Activated T-helper 1 cell treated with Interleukin-2 at 50 U/mL for 16 hours (primary cell): Measurements from ENCODE around the gene HSD17B4.
"Not testable (repeated sequence)": the region's sequence is repeated elsewhere in the genome, so short reads cannot be mapped to it uniquely, and the experiment has no call there.

Experiments used
- DNase-seq: peaks from one replicate; pipeline ENCODE4 v3.0.0-alpha.2; 2020; ENCODE audit warnings: low read depth

HSD17B4 gene

DNA sequence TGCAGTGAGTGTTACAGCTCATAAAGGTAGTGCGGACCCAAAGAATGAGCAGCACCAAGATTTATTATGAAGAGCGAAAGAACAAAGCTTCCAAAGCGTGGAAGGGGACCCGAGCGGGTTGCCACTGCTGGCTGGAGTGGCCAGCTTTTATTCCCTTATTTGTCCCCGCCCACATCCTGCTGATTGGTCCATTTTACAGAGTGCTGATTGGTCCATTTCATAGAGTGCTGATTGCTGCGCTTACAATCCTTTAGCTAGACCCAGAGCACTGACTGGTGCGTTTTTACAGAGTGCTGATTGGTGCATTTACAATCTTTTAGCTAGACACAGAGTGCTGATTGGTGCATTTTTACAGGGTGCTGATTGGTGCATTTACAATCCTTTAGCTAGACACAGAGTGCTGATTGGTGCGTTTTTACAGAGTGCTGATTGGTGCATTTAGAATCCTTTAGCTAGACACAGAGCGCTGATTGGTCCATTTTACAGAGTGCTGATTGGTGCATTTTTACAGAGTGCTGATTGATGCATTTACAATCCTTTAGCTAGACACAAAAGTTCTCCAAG lies 19.5 kb upstream of the HSD17B4 start:
- not testable (repeated sequence) for DNase-seq

DNA sequence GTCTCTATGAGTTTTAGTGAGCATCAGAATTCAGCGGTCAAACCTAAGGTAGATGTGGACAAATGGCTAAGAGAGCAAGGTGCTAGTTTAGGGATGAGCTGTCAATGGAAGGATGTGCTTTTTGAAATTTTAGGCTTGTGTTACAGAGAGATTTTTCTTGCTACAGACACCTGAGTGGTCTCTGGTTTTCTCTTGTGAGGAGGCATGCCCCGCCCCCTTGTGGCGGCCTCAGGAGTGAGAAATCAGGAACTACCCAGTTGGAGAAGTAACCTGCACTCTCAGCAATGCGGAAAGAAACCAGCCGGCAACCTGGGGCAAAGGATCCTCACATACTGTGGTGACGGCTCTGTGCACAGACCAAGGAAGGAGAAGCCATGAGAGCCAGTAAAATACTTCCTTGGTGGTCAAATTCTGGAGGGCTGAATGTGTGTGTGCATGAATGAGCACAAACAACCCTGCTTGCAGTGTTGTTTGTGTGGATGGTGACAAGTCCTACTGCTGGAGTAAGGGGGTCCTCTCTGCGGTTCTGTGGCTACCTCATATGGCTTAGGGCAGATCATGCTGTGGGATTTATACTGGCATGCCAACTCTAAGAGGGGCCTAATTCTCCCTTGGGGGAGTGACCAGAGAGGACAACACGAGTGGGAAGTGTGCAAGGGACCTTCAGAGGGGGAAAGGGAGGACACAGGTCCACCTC lies 16.7 kb upstream of the HSD17B4 start:
- peak; percentile 51 for DNase-seq

DNA sequence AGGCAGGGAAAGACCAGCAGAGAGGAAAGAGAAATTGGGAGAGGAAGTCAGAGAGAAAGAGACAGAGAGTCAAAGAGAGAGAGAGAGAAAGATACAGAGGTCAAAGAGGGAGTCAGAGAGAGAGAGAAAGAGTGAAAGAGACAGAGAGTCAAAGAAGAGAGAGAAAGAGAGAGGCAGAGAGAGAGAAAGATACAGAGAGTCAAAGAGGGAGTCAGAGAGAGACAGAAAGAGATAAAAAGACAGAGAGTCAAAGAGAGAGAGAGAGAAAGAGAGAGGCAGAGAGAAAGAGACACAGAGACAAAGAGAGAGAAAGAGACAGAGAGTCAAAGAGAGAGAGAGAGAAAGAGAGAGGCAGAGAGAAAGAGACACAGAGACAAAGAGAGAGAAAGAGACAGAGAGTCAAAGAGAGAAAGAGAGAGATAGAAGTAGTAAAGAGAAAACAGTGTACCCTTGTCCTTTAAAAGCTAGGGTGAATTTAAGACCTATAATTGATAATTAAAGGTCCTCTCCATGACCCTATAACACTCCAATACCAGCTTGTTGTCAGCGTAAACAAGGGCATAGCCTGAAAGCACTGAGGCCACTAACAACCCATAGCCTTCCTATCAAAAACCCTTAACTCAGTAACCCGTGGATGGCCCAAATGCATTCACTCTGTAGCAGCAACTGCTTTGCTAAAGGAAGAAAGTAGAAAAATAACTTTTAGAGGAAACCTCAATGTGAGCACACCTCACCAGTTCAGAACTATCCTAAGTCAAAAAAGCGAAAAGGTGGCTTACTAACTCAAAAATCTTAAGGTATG lies 14.3 kb upstream of the HSD17B4 start:
- not testable (repeated sequence) for DNase-seq

DNA sequence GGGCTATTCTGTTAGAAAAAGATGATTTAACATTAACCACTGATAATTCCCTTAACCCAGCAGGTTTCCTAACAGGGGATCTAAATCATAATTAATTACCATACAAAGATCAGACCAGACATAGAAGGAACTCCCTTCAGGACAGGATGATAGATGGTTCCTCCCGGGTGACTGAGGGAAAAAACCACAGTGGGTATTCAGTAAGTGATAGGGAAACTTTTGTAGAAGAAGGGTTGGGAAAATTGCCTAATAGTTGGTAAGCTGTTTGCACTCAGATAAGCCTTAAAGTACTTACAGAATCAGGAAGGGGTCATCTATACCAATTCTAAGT lies 13.7 kb upstream of the HSD17B4 start:
- not testable (repeated sequence) for DNase-seq

DNA sequence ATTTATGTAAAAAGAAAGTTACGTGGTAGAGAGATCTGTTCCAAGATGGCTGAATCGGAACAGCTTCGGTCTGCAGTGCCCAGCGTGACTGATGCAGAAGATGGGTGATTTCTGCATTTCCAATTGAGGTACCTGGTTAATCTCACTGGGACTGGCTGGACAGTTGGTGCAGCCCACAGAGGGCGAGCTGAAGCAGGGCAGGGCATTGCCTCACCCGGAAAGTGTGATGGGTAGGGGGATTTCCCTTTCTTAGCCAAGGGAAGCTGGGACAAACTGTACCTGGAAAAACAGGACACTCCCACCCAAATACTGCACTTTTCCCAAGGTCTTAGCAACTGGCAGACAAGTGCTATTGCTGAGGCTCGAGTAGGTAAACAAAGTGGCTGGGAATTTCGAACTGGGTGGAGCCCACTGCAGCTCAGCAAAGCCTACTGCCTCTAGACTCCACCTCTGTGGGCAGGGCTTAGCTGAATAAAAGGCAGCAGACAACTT lies 13.1 kb upstream of the HSD17B4 start:
- DNase-seq, result no peak

DNA sequence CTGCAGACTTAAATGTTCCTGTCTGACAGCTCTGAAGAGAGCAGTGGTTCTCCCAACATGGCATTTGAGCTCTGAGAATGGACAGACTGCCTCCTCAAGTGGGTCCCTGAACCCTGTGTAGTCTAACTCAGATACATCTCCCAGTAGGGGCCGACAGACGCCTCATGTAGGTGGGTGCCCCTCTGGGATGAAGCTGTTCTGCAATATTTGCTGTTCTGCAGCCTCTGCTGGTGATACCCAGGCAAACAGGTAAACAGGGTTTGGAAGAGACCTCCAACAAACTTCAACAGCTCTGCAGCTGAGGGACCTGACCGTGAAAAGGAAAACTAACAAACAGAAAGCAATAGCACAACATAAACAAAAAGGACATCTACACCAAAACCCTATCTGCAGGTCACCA lies 12.7 kb upstream of the HSD17B4 start:
- not testable (repeated sequence) for DNase-seq

DNA sequence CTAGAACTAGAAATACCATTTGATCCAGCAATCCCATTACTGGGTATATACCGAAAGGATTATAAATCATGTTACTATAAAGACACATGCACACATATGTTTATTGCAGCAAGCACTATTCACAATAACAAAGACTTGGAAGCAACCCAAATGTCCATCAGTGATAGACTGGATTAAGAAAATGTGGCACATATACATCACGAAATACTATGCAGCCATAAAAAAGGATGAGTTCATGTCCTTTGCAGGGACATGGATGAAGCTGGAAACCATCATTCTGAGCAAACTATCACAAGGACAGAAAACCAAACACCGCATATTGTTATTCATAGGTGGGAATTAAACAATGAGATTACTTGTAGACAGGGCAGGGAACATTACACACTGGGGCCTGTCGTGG lies 7.7 kb upstream of the HSD17B4 start:
- not testable (repeated sequence) for DNase-seq

DNA sequence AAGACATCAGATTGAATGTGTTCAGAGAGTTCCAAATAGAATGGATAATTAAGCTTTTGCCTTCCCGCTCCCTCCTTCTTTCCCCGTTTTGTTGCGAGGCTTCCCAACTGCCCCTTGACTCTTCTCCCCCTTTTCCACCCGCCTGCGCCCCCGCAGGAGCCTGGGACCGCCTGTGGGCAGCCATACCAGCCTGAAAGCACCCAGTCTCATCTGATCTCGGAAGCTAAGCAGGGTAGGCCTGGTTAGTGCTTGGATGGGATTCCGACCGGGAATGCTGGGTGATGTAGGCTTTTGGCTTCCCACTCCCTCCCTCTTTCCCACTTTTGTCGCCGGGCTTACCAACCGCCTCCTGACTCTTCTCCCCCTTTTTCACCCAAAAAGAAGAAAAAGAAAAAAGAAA lies 6.8 kb upstream of the HSD17B4 start:
- no peak for DNase-seq

DNA sequence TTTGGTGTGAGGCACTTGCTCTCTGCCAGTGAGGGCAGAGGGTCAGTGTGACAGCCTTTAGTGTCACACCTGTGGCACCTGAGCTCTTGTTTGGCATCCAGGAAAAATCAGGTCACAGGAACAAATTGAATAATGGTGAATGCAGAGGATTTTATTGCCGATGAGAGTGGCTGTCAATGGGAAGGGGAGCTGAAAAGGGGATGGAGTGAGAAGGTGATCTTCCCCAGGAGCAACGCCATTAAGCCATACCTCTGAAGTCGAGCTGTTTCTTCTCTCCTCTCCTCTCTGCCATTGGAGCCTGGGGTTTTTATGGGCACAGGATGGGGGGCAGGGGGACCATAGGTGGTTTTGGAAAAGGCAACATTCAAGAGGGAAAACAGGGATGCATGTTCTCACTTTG lies 2.4 kb upstream of the HSD17B4 start:
- no peak for DNase-seq

DNA sequence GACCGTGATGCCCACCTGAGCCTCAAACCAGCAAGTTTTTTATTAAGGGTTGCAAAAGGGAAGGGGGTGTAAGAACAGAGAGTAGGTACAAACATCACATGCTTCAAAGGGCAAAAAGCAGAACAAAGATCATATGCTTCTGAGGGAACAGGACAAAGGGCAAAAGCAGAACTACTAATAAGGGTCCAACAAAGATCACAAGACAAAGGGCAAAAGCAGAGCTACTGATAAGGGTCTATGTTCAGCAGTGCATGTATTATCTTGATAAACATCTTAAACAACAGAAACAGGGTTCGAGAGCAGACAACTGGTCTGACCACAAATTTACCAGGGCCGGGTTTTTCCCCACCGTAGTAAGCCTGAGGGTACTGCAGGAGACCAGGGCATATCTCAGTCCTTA lies 1.7 kb upstream of the HSD17B4 start:
- not testable (repeated sequence) for DNase-seq

DNA sequence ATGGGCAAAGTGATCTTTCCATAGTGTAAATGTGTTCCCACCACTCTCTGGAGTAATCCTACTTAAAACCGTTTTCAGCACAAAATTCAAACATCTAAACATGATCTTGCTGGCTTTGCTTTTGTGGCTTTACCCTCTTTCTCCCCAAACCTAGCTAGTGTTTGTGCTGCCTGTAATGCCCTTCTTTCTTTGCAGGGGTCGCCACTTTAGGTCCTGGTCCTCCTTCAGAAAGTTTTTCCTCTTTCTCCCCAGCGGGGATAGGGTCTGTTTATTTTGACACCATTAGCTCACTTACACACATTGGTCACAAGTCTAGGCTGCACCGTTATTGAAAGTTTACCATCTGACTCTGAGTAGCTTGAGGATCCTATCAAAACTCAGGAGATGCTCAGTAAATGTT lies 736 bp upstream of the HSD17B4 start:
- no peak for DNase-seq

DNA sequence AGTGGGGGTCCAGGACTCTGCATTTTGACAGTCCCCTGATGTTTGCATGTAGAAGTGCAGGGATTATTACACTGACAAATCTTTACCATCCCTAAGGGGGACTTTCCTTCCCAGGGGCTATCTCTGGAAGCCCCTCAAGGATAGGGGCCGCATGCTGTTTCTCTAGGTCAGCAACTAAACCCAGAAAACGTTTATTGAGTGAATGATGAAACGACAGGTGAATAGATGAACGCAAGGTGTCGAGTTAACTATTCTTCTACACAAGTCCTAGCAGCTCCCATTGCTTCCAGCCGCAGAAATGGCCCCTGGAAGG lies 281 bp upstream of the HSD17B4 start:
- no peak for DNase-seq

DNA sequence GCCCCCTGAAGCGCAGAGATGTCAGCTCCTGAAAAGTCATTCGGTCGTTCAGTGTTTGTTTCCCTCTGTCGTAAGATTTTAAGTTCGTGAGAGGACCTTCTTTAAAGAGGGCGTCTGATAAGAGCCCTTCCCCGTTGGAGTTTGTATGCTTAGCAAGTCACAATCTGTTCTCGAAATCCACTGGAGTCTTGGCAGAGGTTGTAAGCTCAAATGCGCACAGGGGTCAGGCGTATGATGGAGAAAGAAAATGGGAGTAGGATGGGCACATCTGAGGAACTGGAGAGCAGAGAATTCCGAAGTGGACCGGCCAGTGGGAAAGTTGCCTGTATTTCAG lies 710 bp downstream of the HSD17B4 start:
- DNase-seq, result no peak

DNA sequence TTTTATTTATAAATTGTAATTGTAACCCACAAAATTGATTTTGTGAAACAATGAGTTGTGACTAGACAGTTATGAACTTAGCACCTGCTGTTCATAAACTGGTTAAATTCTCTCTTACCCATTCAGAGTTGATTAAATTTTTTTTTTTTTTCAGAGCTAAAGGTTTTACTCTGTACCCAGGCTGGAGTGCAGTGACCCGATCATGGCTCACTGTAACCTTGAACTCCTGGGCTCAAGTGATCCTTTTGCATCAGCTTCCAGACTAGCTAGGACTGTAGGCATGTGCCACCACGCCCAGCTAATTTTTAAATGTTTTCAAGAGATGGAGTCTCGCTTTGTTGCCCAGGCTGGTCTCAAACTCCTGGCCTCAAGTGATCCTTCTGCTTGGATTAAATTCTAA lies 1.9 kb downstream of the HSD17B4 start:
- no peak for DNase-seq

DNA sequence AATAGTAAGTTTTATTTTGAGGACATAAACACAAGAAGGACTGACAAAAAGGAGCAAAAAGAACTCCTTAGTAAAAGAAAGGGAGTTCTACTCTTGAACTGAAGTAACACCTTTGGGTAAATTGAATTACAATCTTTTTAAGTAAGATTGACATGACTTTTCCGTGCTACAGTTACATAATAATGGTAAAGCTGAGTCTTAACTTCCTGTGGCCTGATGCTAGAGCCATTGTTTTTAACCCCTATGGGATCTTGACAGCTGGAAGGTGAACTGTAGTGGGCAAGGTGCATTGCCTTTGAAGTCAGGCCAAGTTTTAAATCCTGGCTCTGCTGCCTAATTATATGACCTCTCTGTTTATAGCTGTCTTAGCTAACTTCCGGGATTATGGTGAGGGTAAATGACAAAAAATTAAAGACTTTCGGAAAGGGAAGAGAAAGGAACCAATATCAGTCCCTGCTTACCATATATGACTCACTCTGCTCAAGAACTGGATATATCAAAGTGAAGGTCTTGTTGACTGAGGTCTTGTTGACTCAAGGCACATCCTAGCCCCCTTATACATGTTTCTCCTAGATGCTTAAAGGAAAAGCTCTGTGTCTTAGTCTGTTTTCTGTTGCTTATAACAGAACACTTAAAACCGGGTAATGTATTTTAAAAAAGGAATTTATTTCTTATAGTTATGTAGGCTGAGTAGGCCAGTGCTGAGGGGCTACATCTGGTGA lies 6.8 kb downstream of the HSD17B4 start:
- no peak for DNase-seq

DNA sequence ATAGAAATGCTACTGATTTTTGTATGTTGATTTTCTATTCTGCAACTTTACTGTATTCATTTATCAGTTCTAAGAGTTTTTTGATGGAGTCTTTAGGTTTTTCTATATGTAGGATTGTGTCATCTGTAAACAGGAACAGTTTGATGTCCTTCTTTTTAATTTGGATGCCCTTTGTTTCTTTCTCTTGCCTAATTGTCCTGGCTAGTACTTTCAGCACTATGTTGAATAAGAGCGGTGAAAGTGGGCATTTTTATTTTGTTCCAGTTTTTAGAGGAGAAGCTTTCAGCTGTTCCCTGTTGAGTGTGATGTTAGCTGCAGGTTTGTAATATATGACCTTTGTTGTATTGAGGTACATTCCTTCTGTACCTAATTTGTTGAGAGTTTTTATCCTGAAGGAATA lies 13.3 kb downstream of the HSD17B4 start:
- no peak for DNase-seq

DNA sequence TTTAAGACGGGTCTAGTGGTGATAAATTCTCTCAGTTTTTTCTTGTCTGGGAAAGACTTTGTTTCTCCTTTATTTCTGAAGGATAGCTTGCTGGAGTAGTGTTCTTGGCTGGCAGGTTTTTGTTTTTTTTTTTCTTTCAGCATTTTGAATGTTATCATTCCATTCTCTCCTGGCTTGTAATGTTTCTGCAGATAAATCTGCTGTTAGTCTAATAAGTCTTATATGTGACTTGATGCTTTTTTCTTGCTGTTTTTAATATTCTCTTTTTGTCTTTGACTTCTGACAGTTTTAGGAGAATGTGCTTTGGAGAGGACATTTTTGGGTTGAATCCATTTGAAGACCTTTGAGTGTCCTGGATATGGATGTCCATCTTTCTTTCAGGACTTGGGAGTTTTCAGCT lies 16.0 kb downstream of the HSD17B4 start:
- DNase-seq, result no peak

DNA sequence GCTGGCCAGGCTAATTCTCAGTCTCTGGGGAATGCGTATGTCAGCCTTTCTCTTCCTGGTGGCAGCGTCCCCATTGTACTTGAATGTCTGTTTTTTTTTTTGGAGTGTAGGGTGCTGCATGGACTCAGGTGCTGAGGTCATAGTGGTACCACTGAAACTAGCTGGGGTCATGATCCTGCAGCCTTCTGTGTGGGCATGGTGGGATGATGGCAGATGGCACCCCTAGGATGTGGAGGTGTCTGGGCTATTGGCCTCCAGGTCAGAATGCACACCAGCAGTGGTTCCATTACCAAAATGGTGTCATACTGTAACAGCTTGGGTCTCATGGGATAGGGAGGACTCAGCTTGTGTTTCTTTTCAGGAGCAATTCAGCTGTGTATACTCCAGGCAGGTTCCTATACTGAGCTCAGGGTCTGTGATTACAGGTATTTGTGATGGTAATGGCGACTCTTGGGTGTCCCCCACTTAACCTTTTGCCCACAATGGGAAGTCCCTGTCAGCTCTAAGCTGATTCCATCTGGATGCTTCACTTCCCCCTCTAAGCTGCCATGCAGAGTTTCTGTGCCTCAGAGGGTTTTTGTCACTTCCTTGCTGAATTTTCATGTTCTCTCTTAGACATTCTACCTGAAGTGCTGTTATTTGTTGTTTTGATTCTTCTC lies 17.9 kb downstream of the HSD17B4 start:
- DNase-seq, result no peak

DNA sequence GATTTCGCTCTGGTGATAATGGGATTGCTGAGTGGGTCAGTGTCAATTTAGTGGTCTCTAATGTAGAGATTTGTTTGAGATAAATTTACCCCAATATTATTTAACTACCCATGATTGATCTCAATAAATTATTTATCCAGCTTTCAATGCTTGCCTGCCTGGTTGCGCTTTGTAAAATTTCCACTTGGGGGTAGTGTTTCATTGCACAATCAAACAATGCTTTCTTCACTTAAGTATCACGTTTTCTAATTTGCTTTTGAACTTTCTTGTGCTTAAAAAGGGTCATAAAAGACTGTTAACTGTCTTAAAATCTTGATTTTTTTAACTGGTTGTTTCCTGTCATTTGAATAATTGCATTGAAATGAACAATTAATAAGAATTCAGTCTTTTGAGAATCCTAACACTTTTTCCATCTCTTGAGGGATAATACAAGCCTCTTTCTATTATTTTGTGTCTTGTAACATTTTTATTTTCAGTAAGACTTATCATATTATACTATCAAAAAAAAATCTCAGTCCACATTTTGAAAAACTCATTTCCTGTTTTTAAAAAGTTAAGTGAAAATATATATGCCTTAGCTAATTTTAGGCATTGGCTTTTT lies 18.7 kb downstream of the HSD17B4 start:
- DNase-seq, result no peak

DNA sequence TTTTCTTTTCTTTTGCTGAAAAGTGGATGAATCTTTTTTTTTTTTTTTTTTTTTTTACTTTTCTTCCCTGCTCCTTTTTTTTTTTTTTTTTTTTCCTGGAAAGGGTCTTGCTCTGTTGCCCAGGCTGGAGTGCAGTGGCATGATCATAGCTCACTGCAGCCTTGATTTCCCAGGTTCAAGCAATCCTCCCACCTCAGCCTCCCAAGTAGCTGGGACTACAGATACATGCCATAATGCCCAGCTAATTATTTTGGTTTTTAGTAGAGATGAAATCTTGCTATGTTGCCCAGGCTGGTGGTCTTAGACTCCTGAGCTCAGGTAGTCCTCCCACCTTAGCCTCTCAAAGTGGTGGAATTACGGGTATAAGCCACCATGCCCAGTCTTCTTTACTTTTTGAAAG lies 20.9 kb downstream of the HSD17B4 start:
- DNase-seq, result no peak

DNA sequence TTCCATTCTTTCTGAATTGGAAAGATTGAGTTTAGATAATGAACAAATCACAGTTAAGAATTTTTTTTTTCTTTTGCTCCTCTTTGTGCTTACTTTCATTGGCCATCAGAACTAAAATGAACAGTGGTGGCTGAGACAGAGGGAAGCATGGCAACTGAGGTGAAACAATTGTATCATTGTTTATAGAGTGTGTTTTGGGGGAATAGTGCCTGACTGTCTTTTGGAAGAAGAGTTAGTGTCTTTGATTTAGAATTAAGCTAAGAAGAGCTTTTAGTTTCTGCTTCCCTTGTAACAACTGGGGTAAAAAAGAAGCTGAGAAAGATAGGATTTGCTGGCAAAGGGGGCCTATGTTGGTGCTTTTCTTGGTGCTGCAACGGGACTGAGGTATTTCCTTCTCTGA lies 24.0 kb downstream of the HSD17B4 start:
- no peak for DNase-seq

DNA sequence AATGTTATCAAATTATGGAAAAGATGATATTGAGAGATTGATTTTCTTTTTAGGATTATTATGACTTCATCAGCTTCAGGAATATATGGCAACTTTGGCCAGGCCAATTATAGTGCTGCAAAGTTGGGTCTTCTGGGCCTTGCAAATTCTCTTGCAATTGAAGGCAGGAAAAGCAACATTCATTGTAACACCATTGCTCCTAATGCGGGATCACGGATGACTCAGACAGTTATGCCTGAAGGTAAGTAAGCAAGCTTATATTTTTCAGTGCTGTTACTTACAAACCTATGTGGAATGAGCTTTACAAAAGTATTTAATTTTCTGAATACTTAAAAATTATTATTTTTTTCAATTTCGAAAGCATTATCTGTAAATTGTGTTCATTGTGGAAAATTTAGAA lies 26.5 kb downstream of the HSD17B4 start:
- DNase-seq, result no peak
